DMS53 (cell line): ENCODE results near the gene MAP3K10.

Source experiments
- DNase-seq: peaks from one replicate; lab custom pipeline; 2025; lab: John Stamatoyannopoulos, UW

Gene MAP3K10

DNA sequence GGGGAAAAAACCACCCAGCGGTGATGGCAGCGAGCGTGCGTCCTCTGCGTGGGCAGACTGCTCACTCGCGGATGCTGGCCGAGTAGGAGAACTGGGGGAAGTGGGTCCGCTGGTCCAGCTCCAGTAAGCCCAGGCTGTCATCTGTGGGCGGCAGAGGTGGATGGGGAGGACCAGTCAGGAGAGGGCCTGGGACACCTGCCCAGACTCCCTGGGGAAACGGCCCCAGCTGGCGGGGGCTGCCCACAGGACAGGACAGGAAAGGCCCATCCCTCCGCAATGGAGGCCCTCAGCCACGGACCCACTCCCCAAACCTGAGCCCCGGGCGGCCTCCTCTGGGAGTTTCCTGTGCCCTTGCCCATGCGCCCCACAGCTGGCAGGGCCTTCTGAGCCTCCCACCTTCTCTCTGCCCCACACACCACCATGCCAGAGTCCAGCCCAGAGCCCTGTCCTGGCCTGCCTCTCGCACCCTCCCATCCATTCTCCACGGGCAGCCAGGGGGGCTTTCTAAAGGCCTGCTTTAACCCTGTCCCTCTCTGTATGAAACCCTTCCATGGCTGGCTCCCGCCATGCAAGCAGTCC is 42.7 kb downstream of the MAP3K10 start:
- no peak for DNase-seq

DNA sequence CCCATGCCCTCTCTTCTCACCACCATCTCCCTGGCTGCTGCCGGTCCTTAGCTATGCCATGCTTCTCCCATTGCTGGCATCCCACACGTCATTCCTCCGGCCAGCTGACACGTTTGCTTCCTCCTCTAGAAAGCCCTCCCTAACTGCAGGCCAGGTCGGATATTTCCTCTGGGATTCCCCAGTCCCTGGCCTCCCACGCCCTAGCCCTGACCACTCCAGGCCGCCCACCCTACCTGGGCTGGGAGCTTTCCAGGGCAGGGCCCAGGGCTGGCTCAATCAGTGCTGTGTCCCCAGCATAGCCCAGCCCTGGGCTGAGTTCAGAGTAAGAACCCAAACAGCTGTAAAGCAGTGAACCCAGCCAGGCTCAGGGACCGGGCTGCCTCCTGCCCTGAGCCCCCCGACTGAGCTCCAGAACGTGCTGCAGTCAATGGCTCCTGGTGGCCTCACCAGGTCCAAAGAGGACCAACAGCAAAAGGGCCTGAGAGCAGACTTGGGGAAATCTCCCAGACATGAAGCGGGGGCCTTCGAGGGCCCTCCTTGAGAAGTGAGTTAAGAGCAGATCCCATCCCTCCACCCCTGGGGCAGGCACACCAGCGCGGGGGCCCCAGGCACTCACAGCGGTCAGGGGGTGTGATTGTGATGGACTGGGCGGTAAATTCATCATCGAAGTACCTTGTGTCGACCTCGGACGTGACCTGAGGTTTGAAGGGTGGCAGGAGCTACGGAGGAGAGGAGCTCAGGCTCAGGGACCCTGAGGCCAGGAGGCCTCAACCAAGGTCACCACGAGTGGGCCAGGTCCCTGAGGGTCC is 43.4 kb downstream of the MAP3K10 start:
- DNase-seq, result no peak

DNA sequence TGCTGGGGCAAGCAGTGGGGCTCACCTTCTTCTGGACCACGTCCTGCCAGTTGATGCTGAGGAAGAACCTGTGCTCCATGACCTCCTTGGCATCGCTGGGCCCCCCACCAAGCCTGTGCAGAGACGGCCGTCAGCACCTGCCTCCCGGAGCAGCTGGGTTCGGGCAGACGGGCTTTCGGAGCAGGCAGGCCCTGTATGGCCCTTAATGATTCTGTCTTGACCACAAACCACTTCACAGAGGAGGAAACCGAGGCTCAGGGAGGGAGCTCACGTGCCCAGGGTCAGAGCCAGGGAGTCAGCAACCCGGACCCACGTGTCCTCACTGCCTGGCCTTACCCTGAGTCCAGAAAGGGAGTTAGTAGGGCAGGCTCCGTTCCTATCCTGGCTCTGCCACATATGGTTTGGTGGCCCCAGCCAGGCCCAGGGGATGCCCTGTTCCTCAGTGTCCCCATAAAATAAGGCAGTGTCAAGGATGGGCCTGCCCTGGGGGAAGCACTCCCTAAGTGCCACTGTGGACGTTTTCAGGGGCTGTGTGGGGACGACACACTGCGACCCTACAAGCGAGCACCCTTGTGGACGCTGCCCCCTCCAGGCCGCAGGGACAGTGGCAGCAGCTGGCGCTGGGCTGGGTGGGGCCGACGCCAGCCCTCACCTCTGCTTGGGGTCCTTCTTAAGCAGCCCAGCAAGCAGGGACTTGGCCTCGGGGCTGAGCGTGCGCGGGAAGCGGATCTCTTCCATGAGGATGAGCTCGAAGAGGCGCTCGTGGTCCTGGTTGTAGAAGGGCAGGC is 44.2 kb downstream of the MAP3K10 start:
- no peak for DNase-seq

DNA sequence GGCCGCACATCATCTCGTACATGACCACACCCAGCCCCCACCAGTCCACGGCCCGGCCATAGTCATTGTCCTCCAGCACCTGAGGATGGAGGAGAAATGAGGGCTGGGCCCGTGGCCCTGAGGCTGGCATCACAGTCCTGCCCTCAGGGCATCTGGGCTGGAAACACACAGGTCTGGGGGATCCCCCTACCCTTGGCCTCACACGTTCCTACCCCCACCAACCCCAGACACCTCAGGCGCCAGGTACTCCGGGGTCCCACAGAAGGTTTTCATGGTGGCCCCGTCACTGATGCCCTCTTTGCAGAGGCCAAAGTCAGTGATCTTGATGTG is 44.8 kb downstream of the MAP3K10 start:
- DNase-seq, result no peak

DNA sequence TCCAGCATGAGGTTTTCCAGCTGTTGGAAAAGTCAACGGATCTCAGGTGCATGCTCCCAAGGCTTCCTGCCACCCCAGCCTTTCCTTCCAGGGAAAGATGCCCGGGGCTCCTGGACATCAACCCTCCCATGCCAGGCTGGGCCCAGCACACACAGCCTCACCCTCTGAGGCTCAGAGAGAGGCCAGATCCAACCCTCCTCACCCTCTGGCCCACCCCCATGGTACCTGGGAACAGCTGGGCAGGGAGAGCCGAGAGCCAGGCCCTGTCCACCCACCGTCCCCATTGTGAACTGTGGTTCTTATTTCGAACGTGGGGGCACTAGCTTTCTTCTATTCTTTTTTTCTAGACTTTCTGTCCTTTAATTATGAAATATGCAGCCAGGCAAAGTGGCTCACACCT is 45.1 kb downstream of the MAP3K10 start:
- DNase-seq, result no peak

DNA sequence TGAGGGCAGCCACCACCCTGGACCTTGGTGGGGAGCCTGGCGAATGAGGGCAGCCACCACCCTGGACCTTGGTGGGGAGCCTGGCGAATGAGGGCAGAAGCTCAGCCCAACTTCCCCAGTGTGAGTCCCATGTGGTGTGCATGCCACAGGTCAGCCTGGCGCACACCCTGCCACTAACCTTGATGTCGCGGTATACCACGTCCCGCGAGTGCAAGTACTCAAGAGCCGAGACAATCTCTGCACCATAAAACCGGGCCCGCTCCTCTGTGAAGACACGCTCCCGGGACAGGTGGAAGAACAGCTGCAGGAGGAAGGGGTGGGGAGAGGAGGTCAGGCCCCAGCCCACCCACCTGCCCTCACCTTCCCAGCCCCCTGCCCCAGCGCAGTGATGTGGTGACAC is 46.6 kb downstream of the MAP3K10 start:
- no peak for DNase-seq

DNA sequence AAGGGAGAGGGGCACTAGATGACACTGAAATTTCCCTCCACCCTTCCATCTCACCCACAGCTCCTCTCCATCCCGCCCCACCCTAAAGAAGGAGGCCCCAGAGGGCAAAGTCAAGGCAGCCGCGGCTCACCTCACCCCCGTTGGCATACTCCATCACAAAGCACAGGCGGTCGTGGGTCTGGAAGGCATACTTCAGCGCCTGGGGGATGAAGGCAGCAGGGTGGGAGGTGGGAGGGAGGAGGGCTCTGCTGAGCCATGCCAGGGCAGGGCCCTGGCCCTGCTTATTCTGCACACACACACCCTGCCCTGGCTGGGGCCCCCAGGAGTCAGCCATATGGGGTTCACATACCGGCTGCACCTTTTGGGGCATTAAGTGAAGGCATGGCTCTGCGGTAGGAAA is 47.5 kb downstream of the MAP3K10 start:
- DNase-seq, result no peak

DNA sequence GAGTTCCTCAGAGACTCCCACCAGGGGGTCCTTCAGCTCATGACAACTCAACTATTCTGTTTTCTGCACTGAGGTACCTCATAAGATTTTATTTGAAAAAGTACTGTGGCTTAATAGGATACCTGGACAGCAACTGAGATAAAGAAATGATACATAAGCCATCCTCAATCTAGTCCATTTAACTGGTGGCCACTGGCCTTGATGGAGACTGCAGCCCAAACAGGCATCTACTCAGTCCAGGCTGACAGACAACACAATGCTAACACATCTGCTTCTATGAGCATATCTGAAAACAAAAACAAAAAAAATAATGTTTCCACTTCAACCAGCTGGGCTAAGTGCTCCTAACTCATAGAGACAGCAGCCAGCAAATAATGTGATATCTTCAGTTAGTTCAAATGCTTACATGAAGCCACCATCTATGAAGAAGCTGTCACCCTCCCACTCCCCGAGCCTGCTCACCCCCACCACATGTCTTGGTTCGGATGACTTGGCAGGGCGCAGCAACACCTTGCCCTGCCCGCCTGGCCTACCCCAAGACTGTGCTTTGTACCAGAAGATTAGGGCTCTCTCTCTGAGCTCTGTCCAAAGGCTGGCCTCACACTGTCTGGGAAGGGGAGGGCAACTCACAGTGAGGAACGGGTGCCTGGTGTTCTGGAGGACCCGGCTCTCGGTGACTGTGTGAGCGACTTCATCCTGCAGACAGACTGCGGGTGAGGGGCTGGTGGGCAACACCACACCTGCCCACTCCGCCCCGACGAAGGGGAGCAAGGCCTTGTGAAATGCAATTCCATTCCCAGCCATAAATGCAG is 48.4 kb downstream of the MAP3K10 start:
- no peak for DNase-seq

DNA sequence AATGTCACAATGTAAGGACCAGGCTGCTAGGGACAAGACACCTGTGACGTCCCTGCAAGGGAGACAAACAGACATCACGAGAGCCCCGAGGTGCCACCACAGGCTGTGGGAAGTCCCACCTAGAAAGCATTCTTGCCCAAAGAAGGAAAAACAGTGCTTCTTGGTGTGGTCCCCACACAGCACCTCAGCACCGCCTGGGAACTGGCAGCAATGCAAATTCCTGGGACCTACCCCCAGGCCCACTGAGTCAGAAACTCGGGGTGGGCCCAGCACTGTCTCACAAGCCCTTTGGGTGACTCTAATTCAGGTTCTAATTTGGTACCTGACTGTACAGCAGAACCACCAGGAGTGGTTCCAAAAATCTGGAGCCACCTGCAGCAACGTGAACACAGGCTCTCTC is 49.1 kb downstream of the MAP3K10 start:
- no peak for DNase-seq

DNA sequence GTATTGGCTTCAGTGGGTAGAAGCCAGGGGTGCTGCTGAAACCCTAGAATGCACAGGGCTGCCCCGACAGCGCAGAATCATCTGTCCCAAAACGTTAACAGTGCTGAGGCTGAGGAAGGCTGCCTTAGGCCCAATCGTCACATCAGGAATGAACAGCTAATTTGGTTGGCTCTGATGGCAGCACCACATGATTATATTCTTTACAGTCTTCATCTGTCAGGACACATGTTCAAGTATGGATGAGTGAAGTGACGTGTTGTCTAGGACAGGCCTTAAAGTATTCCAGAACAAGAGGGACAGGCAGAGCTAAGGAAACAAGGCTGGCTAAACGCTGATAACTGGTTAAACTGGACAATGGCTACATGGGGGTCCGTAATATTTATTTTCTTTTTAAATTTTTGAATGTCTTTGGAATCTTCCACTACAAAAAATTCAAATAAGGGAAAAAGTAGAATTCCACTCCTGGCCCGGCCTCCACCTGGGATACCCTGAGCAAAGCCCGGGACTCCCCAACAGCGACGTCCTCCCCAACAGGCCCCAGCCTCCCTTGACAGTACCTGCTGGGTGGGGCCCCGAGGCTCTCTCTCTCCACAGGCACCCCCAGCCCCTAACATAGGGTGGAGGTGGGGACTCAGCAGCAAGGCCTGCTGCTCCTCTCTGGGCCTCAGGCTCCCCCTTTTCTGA is 50.0 kb downstream of the MAP3K10 start:
- DNase-seq, result no peak

DNA sequence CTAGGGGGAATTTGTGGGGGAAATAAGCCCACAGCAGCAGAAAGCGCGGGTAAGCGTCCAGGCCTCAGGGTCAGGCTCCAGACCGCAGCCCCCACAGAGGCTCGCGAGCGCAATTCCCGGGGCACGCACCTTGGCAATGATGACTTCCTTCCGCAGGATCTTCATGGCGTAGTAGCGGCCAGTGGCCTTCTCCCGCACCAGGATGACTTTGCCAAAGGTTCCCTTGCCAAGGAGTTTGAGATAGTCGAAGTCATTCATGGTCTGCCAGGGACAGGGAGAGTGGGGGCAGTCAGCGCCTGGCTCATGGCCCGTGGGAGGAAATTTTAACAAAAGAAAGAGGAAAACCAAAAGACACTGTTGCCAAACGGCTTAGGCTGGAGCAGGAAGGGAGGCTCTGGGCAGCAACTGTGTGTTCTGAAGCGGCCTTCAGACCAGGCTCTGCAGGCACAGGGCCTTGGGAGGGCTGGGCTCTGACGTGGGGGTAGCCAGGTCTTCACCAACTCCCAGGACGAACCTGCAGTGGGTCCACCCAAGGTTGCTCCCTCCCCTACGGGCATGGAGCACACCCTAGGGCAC is 50.7 kb downstream of the MAP3K10 start:
- no peak for DNase-seq

DNA sequence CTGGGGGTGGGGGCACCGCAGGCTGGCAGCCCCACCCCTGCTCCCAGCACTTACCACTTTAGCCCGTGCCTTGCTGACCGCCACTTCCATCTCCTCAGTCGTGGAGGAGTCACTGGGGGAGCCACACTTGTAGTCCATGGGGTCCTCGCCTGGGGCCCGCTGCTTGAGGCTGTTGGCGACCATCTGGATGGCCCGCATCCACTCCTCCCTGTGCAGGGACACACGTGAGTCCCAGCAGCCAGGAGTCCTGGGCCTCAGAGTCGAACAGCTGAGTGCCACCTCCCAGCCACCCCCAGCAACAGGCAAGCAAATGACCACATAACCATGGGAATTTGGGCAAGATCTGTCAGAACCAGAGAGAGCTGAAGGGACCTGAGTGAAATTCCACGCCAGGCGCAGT is 51.3 kb downstream of the MAP3K10 start:
- no peak for DNase-seq

DNA sequence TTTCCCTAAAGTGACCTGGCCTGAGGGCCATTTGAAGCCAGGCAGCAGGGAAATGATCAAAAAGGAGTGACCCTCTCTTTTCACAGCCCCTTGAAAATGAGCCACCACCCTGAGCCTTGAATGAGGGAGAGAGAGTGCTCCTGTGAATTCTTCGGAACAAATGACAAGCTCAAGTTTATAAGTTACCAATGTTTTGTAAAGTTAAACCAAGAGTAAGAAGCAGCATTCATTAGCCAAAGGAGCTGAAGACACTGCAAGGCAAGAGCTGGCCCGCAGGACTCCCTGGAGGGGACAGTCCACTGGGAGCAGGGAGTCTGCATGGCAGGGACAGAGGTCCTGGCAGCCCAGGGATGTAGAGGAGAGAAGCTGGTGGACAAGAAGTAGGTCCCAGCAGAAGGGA is 52.0 kb downstream of the MAP3K10 start:
- DNase-seq, result no peak

DNA sequence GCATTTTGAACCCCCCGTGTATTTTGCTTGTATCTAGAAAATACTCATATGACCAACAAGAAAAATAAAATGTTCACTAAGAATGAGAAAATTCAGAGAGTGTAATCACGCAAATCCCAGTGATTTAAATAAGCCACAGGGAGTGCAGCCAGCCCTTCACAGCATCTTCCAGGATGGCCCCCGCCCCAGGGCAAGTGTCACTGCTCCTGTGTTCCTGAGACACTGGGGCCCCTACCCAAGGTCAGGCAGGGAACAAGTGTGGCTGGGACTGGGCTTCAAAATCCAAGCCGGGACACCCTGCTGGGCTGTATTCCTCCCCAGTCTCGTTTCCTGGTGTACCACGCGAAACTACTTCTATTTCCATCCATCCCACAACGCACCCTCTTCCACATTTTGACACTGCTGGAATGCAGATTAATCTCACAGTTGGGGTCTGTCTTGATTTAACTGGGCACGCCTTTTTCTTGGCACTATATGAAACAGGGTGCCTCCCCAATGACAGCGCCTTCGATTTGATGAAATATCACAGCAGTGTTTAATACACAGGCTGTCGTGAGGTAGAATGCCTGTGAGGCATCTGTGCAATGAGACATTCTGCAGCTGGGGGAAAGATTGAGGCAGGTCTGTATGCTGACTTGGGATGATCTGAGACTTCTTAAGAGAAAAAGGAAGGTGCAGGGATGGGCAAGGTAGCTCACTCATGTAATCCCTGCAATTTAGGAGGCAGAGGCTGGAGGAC is 53.5 kb downstream of the MAP3K10 start:
- no peak for DNase-seq

DNA sequence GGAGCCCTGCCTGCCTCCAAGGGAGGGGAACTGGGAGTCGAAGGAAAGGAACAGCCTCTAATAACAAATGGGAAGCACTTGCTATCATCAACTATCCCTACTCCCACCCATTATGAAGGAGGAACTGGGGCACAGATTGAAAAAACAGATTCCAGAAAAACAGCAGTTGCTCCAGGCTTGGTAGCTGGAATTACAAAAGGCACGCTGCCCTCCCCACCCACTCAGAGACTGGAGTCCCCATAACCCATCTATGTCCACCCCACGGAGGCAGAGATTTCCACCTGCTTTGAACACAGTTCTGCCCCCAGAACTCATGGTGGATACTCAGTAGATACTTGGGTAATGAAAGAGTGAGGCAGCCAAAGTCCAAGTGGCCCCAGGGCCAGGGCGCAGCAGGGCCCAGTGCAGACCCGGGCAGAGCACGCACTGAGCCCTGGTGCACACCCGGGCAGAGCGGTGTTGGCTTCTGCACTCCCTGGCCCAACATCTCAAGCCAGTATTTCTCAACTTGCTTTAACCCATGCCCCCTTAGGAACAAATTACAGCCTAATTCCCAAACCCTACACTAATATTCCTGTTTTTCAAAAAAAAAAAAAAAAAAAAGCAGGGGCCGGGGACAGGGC is 54.4 kb downstream of the MAP3K10 start:
- DNase-seq, result no peak

DNA sequence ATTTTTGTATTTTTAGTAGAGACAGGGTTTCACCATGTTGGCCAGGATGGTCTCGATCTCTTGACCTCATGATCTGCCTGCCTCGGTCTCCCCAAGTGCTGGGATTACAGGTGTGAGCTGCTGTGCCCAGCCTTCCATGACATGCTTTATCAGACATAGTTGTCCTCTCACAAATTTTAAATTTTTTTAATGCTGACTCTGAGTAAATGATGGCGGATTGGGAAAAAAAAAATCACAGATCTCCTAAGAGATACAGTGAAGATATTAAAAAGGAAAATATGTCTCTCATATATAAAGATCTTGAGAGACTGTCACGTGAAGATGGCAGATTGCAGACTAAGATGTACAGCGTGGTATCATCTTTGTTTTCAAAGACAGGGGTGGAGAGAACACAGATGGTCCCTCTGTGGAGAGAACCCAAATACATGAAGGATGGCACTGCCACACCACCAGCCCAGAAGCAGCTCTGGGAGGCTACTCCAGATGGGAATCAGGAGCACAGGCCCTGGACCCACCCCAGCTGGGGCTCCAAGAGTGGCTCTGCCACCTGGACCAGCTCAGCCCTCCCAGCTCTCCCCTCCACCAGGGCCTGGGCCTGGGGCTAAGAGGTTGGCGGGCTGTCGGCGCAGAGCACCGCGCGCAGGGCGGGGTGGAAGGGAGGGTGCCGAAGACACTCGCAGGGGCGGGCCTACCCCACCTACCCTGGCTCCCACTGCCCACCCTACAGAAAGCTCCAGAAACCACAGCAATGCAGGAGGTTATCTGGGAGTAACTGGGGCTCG is 55.3 kb downstream of the MAP3K10 start:
- no peak for DNase-seq

DNA sequence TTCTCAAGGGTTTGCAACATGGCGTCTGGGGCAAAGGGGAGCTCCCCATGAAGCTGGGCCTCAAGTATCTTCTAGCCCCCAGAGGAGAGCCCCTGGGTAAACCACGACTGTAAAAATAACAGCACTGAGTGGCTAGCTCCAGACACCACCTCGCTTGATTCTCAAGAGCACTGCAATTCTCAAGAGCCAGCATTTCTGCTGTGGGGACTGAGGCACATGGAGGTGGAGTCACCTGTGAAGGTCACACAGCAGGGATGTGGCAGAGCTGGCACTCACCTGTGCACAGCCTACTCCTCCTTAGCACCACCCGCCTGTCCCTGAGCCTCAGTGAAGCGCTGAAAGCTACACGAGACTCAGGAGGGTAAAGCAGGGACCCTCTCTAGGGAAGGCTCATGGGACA is 56.0 kb downstream of the MAP3K10 start:
- no peak for DNase-seq

DNA sequence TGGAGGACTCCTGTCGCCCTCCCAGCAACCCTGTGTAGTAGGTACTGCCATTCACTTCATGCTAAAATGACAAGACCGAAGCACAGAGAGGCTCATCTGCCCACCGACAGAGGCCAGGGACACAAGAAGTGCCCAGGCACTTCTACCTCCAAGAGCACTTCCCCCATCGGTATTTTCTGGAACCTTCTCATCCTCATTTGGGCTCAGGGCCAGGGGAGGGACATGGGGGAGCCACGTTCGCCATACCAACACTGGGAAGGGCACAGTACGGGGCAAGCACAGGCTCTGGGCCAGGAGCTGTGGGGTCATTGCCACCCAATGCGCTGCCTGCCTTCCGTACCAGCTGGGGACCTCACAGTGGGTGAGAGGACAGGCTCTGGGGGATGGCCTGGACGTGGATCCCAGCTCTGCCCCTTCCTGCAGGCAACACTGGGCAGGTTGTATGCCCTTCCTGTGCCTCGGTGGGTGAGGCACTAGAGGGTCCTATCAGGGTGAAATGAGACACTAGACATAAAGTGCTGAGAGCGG is 56.6 kb downstream of the MAP3K10 start:
- no peak for DNase-seq

DNA sequence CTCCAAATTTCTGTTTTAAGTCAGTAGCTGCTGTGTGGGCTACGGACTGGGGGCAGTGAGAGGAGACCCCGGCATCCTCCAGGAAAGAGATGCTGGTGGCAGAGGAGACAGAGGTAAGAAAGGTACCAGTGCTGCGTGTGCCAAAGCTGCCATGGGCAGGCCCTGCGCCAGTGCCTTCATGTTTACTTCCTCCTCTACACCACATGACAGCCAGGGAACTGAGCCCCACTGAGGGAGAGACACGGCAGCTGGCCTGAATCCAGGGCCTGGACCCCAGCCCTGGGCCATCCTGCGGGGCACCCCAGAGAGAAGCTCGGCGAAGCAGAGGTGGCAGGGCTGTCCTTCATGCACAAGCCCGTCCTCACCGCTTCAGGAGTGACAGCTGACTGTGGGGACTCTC is 58.0 kb downstream of the MAP3K10 start:
- no peak for DNase-seq
